Measurements from ENCODE around the gene TMEM184B. TPM values are rescaled to one million over a fixed set of nuclear protein-coding genes. Genes with fewer than 3 reads are reported as not detected.

TMEM184B gene
- total RNA-seq, 1 donor from 2014 or later, result 60.3 TPM

DNA sequence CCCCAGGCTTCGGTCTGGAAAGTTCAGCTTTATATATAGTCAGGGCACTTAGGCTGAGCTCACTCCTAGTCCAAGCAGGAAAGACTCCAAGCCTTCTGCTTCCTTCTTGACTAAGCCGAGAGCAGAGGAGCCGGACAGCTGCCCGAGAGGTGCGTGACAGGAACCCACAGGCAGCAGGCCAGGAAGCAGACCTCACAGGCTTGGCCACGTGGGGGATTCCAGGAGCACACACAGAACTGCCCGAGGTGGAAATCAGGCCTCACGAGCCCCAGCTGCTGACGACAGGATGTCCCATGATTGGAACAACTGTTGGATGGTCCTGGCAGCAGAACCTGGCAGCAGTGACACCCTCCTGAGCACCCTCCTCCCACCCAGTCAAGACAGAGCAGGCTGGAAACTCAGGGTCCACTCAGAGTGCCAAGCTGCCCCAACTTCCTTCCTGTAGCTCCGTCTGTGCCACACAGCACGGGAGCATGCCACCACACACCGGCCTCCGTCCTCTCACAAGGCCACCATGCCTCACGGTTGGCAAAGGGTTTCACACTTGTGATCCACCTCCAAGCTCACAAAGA, 96.6 kb downstream of the TMEM184B start:
- no peak for DNase-seq (ENCODE audit: low read depth, low spot score)
- TF ChIP-seq CTCF (conservative IDR thresholded peaks at IDR 0.05), result no peak
- Mint-ChIP-seq H3K9me3 (no peaks in the 10 kb centered on the region), H3K4me3 (no peak overlapping the region), H3K4me1 (peaks cover 36% of the 10 kb centered on the region), H3K36me3 (ENCODE audit: low read depth) (no peaks in the 10 kb centered on the region), H3K27me3 (ENCODE audit: low read depth) (no peaks in the 10 kb centered on the region), H3K27ac (ENCODE audit: unreplicated experiment) (peak overlapping the region; percentile 62)

GRCh38 chr22:38175206-38176118, 97.3 kb downstream of the TMEM184B start:
- Mint-ChIP-seq H3K27ac (ENCODE audit: unreplicated experiment) (peak overlapping the region; percentile 29), H3K27me3 (ENCODE audit: low read depth) (no peaks in the 10 kb centered on the region), H3K4me1 (peaks cover 30% of the 10 kb centered on the region), H3K9me3 (no peaks in the 10 kb centered on the region), H3K4me3 (no peak overlapping the region), H3K36me3 (ENCODE audit: low read depth) (no peaks in the 10 kb centered on the region)
- no peak for DNase-seq (ENCODE audit: low read depth, low spot score)
- TF ChIP-seq CTCF (conservative IDR thresholded peaks at IDR 0.05), result no peak

DNA sequence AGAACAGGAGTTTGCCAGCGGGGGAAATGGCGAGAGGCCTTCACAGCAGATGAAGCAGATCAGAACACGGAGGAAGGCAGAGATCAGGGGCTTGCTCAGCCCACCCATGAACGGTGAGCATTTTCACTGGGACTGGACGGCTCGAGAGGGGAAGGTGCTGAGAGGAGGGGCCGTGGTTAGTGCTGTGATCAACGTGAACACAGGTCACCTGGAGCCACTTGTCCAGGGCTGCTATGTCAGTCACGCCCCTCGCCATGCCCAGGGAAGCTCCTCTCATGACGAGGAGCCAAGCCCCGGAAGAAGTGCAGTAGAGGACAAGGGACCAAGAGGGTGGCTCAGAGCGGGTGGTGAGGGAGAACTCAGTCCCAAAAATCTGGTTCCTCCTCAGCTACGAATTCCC, 98.2 kb downstream of the TMEM184B start:
- Mint-ChIP-seq H3K27ac (ENCODE audit: unreplicated experiment) (peak overlapping the region; percentile 44), H3K9me3 (no peaks in the 10 kb centered on the region), H3K27me3 (ENCODE audit: low read depth) (no peaks in the 10 kb centered on the region), H3K4me1 (peaks cover 24% of the 10 kb centered on the region), H3K4me3 (no peak overlapping the region), H3K36me3 (ENCODE audit: low read depth) (no peaks in the 10 kb centered on the region)
- no peak for TF ChIP-seq CTCF (conservative IDR thresholded peaks at IDR 0.05)
- no peak for DNase-seq (ENCODE audit: low read depth, low spot score)

DNA sequence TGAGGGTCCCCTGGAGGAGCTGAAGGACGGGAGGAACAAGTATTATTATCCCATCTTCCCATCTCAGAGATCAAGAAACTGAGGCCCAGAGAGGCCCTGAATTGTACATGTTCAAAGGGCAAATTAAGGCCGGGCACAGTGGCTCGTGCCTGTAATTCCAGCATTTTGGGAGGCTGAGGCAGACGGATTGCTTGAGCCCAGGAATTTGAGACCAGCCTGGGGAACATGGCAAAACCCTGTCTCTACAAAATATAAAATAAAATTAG, 99.2 kb downstream of the TMEM184B start:
- Mint-ChIP-seq H3K4me3 (no peak overlapping the region), H3K9me3 (no peaks in the 10 kb centered on the region), H3K27ac (ENCODE audit: unreplicated experiment) (no peak overlapping the region), H3K36me3 (ENCODE audit: low read depth) (no peaks in the 10 kb centered on the region), H3K4me1 (peaks cover 16% of the 10 kb centered on the region), H3K27me3 (ENCODE audit: low read depth) (no peaks in the 10 kb centered on the region)
- no peak for TF ChIP-seq CTCF (conservative IDR thresholded peaks at IDR 0.05)
- no peak for DNase-seq (ENCODE audit: low read depth, low spot score)

GRCh38 chr22:38172832-38173640, 99.8 kb downstream of the TMEM184B start:
- DNase-seq (ENCODE audit: low read depth, low spot score), result no peak
- Mint-ChIP-seq H3K36me3 (ENCODE audit: low read depth) (no peaks in the 10 kb centered on the region), H3K4me1 (peaks cover 14% of the 10 kb centered on the region), H3K9me3 (no peaks in the 10 kb centered on the region), H3K27me3 (ENCODE audit: low read depth) (no peaks in the 10 kb centered on the region), H3K4me3 (no peak overlapping the region), H3K27ac (ENCODE audit: unreplicated experiment) (peak overlapping the region; percentile 67)
- no peak for TF ChIP-seq CTCF (conservative IDR thresholded peaks at IDR 0.05)

Measured in neural crest cell (in vitro differentiated cells).